HG03565 (cell line): ENCODE measurements around the gene LCP2.

Experiments
- ATAC-seq: cut with Tn5 transposase; IDR thresholded peaks from one replicate; pipeline ENCODE4 v1.9.1; 2021; ENCODE audit warnings: mild to moderate bottlenecking, moderate library complexity; ENCODE audit not compliant: unreplicated experiment

LCP2 gene

GRCh38 chr5:170296935-170297588 lies 515 bp downstream of the LCP2 start:
- peak; percentile 48 for ATAC-seq

- ATAC-seq: no peak
These were observed 1.3 kb downstream of the LCP2 start for GRCh38 chr5:170296036-170296934.

- no peak for ATAC-seq
These were observed 3.0 kb downstream of the LCP2 start for GRCh38 chr5:170294556-170294955.

GRCh38 chr5:170294057-170294456 lies 3.5 kb downstream of the LCP2 start:
- ATAC-seq: no peak

GRCh38 chr5:170293273-170293672 lies 4.3 kb downstream of the LCP2 start:
- peak; percentile 77 for ATAC-seq

- no peak for ATAC-seq
These were observed 5.1 kb downstream of the LCP2 start for GRCh38 chr5:170292179-170293104.

GRCh38 chr5:170290498-170290897 lies 7.1 kb downstream of the LCP2 start:
- no peak for ATAC-seq

GRCh38 chr5:170289764-170290163 lies 7.8 kb downstream of the LCP2 start:
- no peak for ATAC-seq

GRCh38 chr5:170289121-170289520 lies 8.5 kb downstream of the LCP2 start:
- no peak for ATAC-seq

GRCh38 chr5:170288551-170288950 lies 9.0 kb downstream of the LCP2 start:
- no peak for ATAC-seq

GRCh38 chr5:170288151-170288550 lies 9.4 kb downstream of the LCP2 start:
- ATAC-seq: no peak

GRCh38 chr5:170287532-170287931 lies 10.0 kb downstream of the LCP2 start:
- ATAC-seq: no peak

- no peak for ATAC-seq
These were observed 11.1 kb downstream of the LCP2 start for GRCh38 chr5:170286386-170286925.

- no peak for ATAC-seq
These were observed 12.4 kb downstream of the LCP2 start for GRCh38 chr5:170285181-170285580.

GRCh38 chr5:170284231-170284630 lies 13.3 kb downstream of the LCP2 start:
- no peak for ATAC-seq

- no peak for ATAC-seq
These were observed 14.3 kb downstream of the LCP2 start for GRCh38 chr5:170283296-170283695.

- ATAC-seq: no peak
These were observed 17.5 kb downstream of the LCP2 start for GRCh38 chr5:170280011-170280493.

GRCh38 chr5:170279459-170279817 lies 18.1 kb downstream of the LCP2 start:
- no peak for ATAC-seq

- ATAC-seq: peak; percentile 87
These were observed 18.7 kb downstream of the LCP2 start for GRCh38 chr5:170278611-170279458.

- ATAC-seq: no peak
These were observed 19.7 kb downstream of the LCP2 start for GRCh38 chr5:170277867-170278281.
